Kidney (tissue), 14 donors: ENCODE measurements around the gene C12orf56. TPM values are rescaled to one million over a fixed set of nuclear protein-coding genes. Genes with fewer than 3 reads are reported as not detected.

Experiments
- DNase-seq, 5 donors: peaks; one replicate each; pipeline ENCODE4 v3.0.0-alpha.2; 2013 to 2020
- FAIRE-seq: peaks from 2 replicates; lab custom pipeline; 2012; peaks lifted over from hg19 to GRCh38; lab: Jason Lieb, UNC
- H3K27ac ChIP-seq, 2 donors: one replicate each; pipeline ENCODE4 v1.7.0; 2013; ENCODE audit warnings: low read depth in 2 of 2, low read length in 2 of 2, inconsistent platforms in 1 of 2
- H3K27me3 ChIP-seq: one replicate; pipeline ENCODE4 v1.7.1; 2013; ENCODE audit warnings: low read length, inconsistent platforms; ENCODE audit not compliant: control insufficient read depth, insufficient read depth
- H3K36me3 ChIP-seq, 3 donors: one replicate each; pipeline versions ENCODE4 v1.7.0 to v1.7.1; 2013; ENCODE audit warnings: low read length in 3 of 3, control low read depth in 1 of 3, inconsistent platforms in 1 of 3; ENCODE audit not compliant: insufficient read depth in 3 of 3, control insufficient read depth in 2 of 3
- H3K4me1 ChIP-seq, 3 donors: one replicate each; pipeline versions ENCODE4 v1.7.0 to v1.7.1; 2013; ENCODE audit warnings: low read length in 3 of 3, inconsistent platforms in 1 of 3, low read depth in 1 of 3; ENCODE audit not compliant: control insufficient read depth in 2 of 3, insufficient read depth in 2 of 3
- H3K4me3 ChIP-seq, 3 donors: one replicate each; pipeline versions ENCODE4 v1.7.0 to v1.8.1; 2013; ENCODE audit warnings: low read length in 3 of 3, control low read depth in 1 of 3, inconsistent platforms in 1 of 3
- H3K9ac ChIP-seq, 3 donors: one replicate each; pipeline versions ENCODE4 v1.7.0 to v1.7.1; 2013; ENCODE audit warnings: low read length in 3 of 3, control low read depth in 1 of 3, inconsistent platforms in 1 of 3
- H3K9me3 ChIP-seq, 3 donors: one replicate each; pipeline versions ENCODE4 v1.7.0 to v1.7.1; 2013; ENCODE audit warnings: low read length in 3 of 3, control low read depth in 1 of 3, inconsistent platforms in 1 of 3; ENCODE audit not compliant: control insufficient read depth in 2 of 3, insufficient read depth in 1 of 3
- intact Hi-C: fragments of 100-400 bp; cut with DNase I; formaldehyde crosslinking; loops from one replicate; pipeline ENCODE4 v1.11.1; 2022
- polyA plus RNA-seq: library from polyadenylated mRNA; stranded (reverse); fragments of 350-450 nt; fragmentation: Illumina TruSeq; extraction: RNeasy Lipid Tissue Mini Kit (QIAGEN cat#74804); gene quantifications from one replicate; pipeline ENCODE4 v1.2.3, GENCODE V29; 2014; ENCODE audit warnings: low read depth, low replicate concordance; ENCODE audit not compliant: insufficient read depth
- total RNA-seq: library from RNA; stranded (reverse); fragmentation: NEBNext Ultra II Directional; extraction: Animal tissue kit (Norgen Biotek cat#: 25700); gene quantifications from one replicate; pipeline ENCODE4 v1.2.1, GENCODE V29; 2021
- TF ChIP-seq, protein P1 (sequence below): IDR thresholded peaks from 3 replicates; pipeline ENCODE4 v1.5.1; 2012; ENCODE audit warnings: mild to moderate bottlenecking, moderate library complexity, borderline replicate concordance; ENCODE audit not compliant: insufficient read depth; ENCODE audit errors: extremely low read depth
- donor health status: control.
- donor health status: control.
- donor health status: control.
- donor health status: control.
- donor health status: control.
- donor health status: DM: yes; HTN: yes; CAD: no.
- donor health status: Normal renal cell carcinoma (clear cell type).

C12orf56 gene
- total and polyA plus RNA-seq, 2 donors from 2014 or later, result 1.5 to 5.2 TPM

- H3K4me1 ChIP-seq, result peaks cover 0 to 6% (median 6%) of the 10 kb centered on the region in 3 donors
- no peaks in the 10 kb centered on the region for H3K9me3 ChIP-seq
- H3K4me3 ChIP-seq, result no peak overlapping the region
- no peaks in the 10 kb centered on the region for H3K27me3 ChIP-seq
- H3K36me3 ChIP-seq, result peaks cover 0 to 8% (median 4%) of the 10 kb centered on the region in 3 donors
- TF ChIP-seq, protein P1, sequence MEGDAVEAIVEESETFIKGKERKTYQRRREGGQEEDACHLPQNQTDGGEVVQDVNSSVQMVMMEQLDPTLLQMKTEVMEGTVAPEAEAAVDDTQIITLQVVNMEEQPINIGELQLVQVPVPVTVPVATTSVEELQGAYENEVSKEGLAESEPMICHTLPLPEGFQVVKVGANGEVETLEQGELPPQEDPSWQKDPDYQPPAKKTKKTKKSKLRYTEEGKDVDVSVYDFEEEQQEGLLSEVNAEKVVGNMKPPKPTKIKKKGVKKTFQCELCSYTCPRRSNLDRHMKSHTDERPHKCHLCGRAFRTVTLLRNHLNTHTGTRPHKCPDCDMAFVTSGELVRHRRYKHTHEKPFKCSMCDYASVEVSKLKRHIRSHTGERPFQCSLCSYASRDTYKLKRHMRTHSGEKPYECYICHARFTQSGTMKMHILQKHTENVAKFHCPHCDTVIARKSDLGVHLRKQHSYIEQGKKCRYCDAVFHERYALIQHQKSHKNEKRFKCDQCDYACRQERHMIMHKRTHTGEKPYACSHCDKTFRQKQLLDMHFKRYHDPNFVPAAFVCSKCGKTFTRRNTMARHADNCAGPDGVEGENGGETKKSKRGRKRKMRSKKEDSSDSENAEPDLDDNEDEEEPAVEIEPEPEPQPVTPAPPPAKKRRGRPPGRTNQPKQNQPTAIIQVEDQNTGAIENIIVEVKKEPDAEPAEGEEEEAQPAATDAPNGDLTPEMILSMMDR, result no peak
- FAIRE-seq (no peak), DNase-seq (no peak)
- H3K9ac ChIP-seq, result no peak overlapping the region
- H3K27ac ChIP-seq, result no peak overlapping the region
- intact Hi-C loops, result no loop called here
Observed at GRCh38 chr12:64216239-64216638, 174.3 kb downstream of the C12orf56 start.

Other genes with a start within 250 kb of the C12orf56 start
- 9.8 TPM for gene KICS2, start 168.5 kb downstream of the C12orf56 start, total RNA-seq
- 5.6 TPM for gene KICS2, start 168.5 kb downstream of the C12orf56 start, polyA plus RNA-seq
- gene XPOT, start 13.6 kb upstream of the C12orf56 start, total RNA-seq, result 55.0 TPM
- 12.0 TPM for gene XPOT, start 13.6 kb upstream of the C12orf56 start, polyA plus RNA-seq
- gene TBK1, start 61.4 kb upstream of the C12orf56 start, total RNA-seq, result 21.7 TPM
- gene TBK1, start 61.4 kb upstream of the C12orf56 start, polyA plus RNA-seq, result 9.7 TPM
- gene RASSF3, start 219.7 kb upstream of the C12orf56 start, total RNA-seq, result 35.6 TPM
- 8.2 TPM for gene RASSF3, start 219.7 kb upstream of the C12orf56 start, polyA plus RNA-seq